MM.1S (cell line): ENCODE results near the gene NPC1.

Experiments used
- DNase-seq: peaks from one replicate; pipeline ENCODE4 v3.0.0-alpha.2; 2015
- H2AFZ ChIP-seq: fragments of 300-600 bp; sonication (generic); 2 replicates; pipeline ENCODE4 v1.6.0; 2016; ENCODE audit warnings: antibody characterized with exemption, low read length
- H3F3A ChIP-seq: fragments of 300-600 bp; sonication (generic); 2 replicates; pipeline ENCODE4 v1.6.1; 2016; ENCODE audit warnings: mild to moderate bottlenecking, antibody characterized with exemption, low read length, moderate library complexity, mixed read lengths; ENCODE audit not compliant: insufficient read depth
- H3K27ac ChIP-seq: fragments of 300-600 bp; sonication (generic); 2 replicates; pipeline ENCODE4 v1.5.1; 2016; ENCODE audit warnings: mild to moderate bottlenecking, low read length
- H3K27me3 ChIP-seq: fragments of 300-600 bp; sonication (generic); replicated peaks from 2 replicates; pipeline ENCODE4 v1.6.0; 2016; ENCODE audit warnings: low read length; ENCODE audit not compliant: insufficient read depth
- H3K36me3 ChIP-seq: fragments of 300-600 bp; sonication (generic); replicated peaks from 2 replicates; pipeline ENCODE4 v1.6.1; 2016; ENCODE audit warnings: mild to moderate bottlenecking, low read length, mixed read lengths; ENCODE audit not compliant: insufficient read depth
- H3K4me1 ChIP-seq: fragments of 300-600 bp; sonication (generic); 2 replicates; pipeline ENCODE4 v1.6.1; 2016; ENCODE audit warnings: low read length, mixed read lengths
- H3K4me2 ChIP-seq: fragments of 300-600 bp; sonication (generic); 2 replicates; pipeline ENCODE4 v1.6.0; 2016; ENCODE audit warnings: low read depth, low read length
- H3K4me3 ChIP-seq: fragments of 300-600 bp; sonication (generic); 2 replicates; pipeline ENCODE4 v1.5.1; 2016; ENCODE audit warnings: low read length, mixed read lengths
- H3K79me2 ChIP-seq: fragments of 300-600 bp; sonication (generic); 2 replicates; pipeline ENCODE4 v1.6.1; 2016; ENCODE audit warnings: mixed run types, low read length, mixed read lengths
- H3K9ac ChIP-seq: fragments of 300-600 bp; sonication (generic); 2 replicates; pipeline ENCODE4 v1.6.1; 2016; ENCODE audit warnings: low read length, mixed read lengths
- H3K9me2 ChIP-seq: fragments of 300-600 bp; sonication (generic); replicated peaks from 2 replicates; pipeline ENCODE4 v1.6.1; 2016; ENCODE audit warnings: mild to moderate bottlenecking, low read length, mixed read lengths; ENCODE audit not compliant: insufficient read depth
- H3K9me3 ChIP-seq: fragments of 300-600 bp; sonication (generic); replicated peaks from 2 replicates; pipeline ENCODE4 v1.6.1; 2016; ENCODE audit warnings: mild to moderate bottlenecking, low read length, mixed read lengths; ENCODE audit not compliant: insufficient read depth
- H4K20me1 ChIP-seq: fragments of 300-600 bp; sonication (generic); 2 replicates; pipeline ENCODE4 v1.6.1; 2016; ENCODE audit warnings: mild to moderate bottlenecking, low read length, moderate library complexity, mixed read lengths; ENCODE audit not compliant: insufficient read depth
- EZH2 ChIP-seq: fragments of 300-600 bp; sonication (generic); optimal IDR thresholded peaks from 2 replicates; pipeline ENCODE3; 2017; ENCODE audit warnings: low read depth, mild to moderate bottlenecking, antibody characterized with exemption, low read length, mixed read lengths
- EZH2phosphoT487 ChIP-seq: fragments of 300-600 bp; sonication (generic); IDR thresholded peaks from 2 replicates; pipeline ENCODE4 v1.6.1; 2018; ENCODE audit warnings: antibody characterized with exemption, low read length
- TF ChIP-seq, protein P1 (sequence below): fragments of 300-600 bp; sonication (generic); IDR thresholded peaks from 2 replicates; pipeline ENCODE4 v1.5.1; 2016; ENCODE audit warnings: antibody characterized with exemption, low read length, mixed read lengths

NPC1 gene

DNA sequence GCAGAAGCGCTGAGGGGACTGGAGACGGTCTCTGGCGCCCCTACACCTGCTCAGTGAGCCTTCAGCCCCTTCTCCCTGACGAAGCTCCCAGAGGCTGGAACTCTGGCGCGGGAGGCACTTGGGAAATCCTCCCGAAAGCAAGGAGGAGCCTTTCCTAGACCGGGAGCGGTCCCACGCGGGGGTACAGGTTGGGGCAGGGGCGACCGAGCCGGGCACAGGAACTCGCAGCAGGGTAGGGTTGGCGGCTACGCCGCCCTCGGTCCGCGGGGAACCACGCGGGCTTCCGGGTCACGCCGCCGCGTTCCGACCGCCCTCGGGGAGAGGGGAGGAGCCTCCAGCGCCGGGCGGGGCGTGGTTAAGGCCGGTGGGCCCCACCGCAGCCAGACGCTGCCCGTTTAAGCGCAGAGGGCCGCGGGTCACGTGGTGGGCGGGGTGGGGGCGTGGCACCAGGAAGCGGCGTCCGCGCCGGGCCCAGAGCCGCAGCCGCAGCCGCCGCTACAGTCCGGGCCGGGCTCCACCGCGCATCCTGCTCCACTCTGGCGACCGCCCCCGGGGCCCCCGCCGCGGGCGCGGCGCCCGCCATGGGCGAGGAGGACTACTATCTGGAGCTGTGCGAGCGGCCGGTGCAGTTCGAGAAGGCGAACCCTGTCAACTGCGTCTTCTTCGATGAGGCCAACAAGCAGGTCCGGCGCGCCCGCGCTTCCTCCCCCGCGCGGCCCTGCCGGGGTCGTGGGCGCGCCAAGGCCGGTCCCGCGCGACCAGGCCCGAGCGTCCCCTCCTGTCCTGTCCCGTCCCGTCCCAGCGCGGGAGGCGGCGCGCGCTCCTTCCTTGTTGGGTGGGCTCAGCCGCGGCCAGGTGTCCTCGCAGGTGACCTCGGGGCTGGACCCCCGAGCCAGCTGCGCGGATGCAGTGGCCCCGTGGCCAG lies 83.0 kb downstream of the NPC1 start, which contains the start of gene RMC1:
TSS of gene RMC1 (plus strand) at position 474 of the 925 bp plus-strand sequence. CDS start at position 582, 108 bp downstream.
- Histone ChIP-seq H3K9me2 (no peaks in the 10 kb centered on the region), H2AFZ (peak within 1 kb of the TSS; percentile 86), H3F3A (no peaks in the 10 kb centered on the region; the same call in 1 of the 2 replicates), H3K4me3 (peak within 1 kb of the TSS; percentile 98), H4K20me1 (no peaks in the 10 kb centered on the region), H3K9ac (peak within 1 kb of the TSS; percentile 84), H3K79me2 (peaks cover 45% of the 10 kb centered on the region), H3K4me1 (peaks cover 12% of the 10 kb centered on the region), H3K27ac (peak within 1 kb of the TSS; percentile 64; the same call in 1 of the 2 replicates), H3K9me3 (no peaks in the 10 kb centered on the region), H3K36me3 (peaks cover 5% of the 10 kb centered on the region; the same call in 1 of the 2 replicates), H3K27me3 (no peaks in the 10 kb centered on the region), H3K4me2 (peak within 1 kb of the TSS; percentile 70)
- TF ChIP-seq, protein P1, sequence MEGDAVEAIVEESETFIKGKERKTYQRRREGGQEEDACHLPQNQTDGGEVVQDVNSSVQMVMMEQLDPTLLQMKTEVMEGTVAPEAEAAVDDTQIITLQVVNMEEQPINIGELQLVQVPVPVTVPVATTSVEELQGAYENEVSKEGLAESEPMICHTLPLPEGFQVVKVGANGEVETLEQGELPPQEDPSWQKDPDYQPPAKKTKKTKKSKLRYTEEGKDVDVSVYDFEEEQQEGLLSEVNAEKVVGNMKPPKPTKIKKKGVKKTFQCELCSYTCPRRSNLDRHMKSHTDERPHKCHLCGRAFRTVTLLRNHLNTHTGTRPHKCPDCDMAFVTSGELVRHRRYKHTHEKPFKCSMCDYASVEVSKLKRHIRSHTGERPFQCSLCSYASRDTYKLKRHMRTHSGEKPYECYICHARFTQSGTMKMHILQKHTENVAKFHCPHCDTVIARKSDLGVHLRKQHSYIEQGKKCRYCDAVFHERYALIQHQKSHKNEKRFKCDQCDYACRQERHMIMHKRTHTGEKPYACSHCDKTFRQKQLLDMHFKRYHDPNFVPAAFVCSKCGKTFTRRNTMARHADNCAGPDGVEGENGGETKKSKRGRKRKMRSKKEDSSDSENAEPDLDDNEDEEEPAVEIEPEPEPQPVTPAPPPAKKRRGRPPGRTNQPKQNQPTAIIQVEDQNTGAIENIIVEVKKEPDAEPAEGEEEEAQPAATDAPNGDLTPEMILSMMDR = peak; percentile 29
- TF ChIP-seq EZH2phosphoT487 (no peak), EZH2 (no peak)
- DNase-seq = peak; percentile 95

DNA sequence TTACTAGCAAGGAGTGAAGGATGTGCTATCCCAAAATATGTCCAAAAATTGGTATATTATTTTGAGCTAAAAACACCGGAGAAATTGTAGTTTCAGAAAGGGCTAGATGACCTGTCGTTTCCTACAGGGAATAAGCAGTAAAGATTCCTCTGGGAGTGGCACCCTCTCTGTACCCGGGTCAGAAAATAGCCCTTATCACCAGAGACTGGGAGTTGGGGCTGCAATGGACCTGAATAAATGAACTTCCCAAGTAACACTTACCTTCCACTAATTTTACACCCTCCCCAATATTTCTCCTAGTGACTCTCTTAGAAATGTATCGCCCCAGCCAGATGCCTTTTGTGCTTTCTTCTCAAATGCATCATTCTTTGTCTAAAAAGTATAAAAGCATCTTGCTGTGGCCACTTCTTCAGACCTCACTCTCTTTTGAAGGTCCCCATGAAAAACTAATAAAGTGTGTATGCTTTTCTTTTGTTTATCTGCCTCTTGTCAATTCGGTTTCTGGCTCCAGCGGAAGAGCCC lies 83.7 kb downstream of the NPC1 start:
- H3K9me2 ChIP-seq = no peaks in the 10 kb centered on the region
- H3K9me3 ChIP-seq = no peaks in the 10 kb centered on the region
- peak overlapping the region; percentile 64 for H3K4me2 ChIP-seq
- H3K9ac ChIP-seq = peak overlapping the region; percentile 84
- H3K36me3 ChIP-seq = peaks cover 5% of the 10 kb centered on the region; the same call in 1 of the 2 replicates
- H3F3A ChIP-seq = no peaks in the 10 kb centered on the region; the same call in 1 of the 2 replicates
- peaks cover 12% of the 10 kb centered on the region for H3K4me1 ChIP-seq
- peaks cover 39% of the 10 kb centered on the region for H3K79me2 ChIP-seq
- peak overlapping the region; percentile 76 for H2AFZ ChIP-seq
- H3K27me3 ChIP-seq = no peaks in the 10 kb centered on the region
- peak overlapping the region; percentile 64; the same call in 1 of the 2 replicates for H3K27ac ChIP-seq
- H4K20me1 ChIP-seq = no peaks in the 10 kb centered on the region
- DNase-seq = no peak
- TF ChIP-seq EZH2 (no peak), EZH2phosphoT487 (no peak)
- TF ChIP-seq, protein P1 = no peak
- peak overlapping the region; percentile 72 for H3K4me3 ChIP-seq

DNA sequence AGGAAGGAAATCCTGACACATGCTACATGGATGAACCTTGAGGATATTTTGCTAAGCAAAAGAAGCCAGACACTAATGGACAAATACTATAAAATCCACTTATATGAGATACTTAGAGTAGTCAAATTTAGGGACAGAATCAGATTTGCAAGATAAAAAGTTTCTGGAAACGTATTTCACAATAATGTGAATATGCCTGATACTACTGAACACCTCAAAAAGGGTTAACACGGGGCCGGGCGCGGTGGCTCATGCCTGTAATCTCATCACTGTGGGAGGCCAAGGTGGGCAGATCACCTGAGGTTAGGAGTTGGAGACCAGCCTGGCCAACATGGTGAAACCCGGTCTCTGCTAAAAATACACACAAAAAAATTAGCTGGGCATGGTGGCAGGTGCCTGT lies 84.7 kb downstream of the NPC1 start:
- Histone ChIP-seq H3K4me1 (peaks cover 12% of the 10 kb centered on the region), H3K9ac (no peak overlapping the region), H3K4me3 (no peak overlapping the region), H3K4me2 (no peak overlapping the region), H3K27ac (no peak overlapping the region), H4K20me1 (no peaks in the 10 kb centered on the region), H3K36me3 (peaks cover 2% of the 10 kb centered on the region; the same call in 1 of the 2 replicates), H3K9me3 (no peaks in the 10 kb centered on the region), H3K79me2 (peaks cover 31% of the 10 kb centered on the region), H2AFZ (no peak overlapping the region), H3F3A (no peaks in the 10 kb centered on the region; the same call in 1 of the 2 replicates), H3K27me3 (no peaks in the 10 kb centered on the region), H3K9me2 (no peaks in the 10 kb centered on the region)
- TF ChIP-seq EZH2 (no peak), EZH2phosphoT487 (no peak)
- TF ChIP-seq, protein P1 = no peak
- DNase-seq = no peak
